Loucy (cell line): ENCODE data around the gene MAP2.

Experiments used
- H2AFZ ChIP-seq: fragments of 200-600 bp; sonication (generic); 2 replicates; pipeline ENCODE4 v1.6.0; 2016; ENCODE audit warnings: antibody characterized with exemption, mild to moderate bottlenecking, low read length, moderate library complexity
- H3F3A ChIP-seq: fragments of 200-600 bp; 2 replicates; pipeline ENCODE4 v1.6.0; 2016; ENCODE audit warnings: antibody characterized with exemption, low read depth, mild to moderate bottlenecking
- H3K27me3 ChIP-seq: fragments of 200-600 bp; sonication (generic); 2 replicates; pipeline ENCODE4 v1.6.1; 2014; ENCODE audit warnings: low read length, mild to moderate bottlenecking; ENCODE audit not compliant: insufficient read depth, poor library complexity, severe bottlenecking
- H3K36me3 ChIP-seq: fragments of 200-600 bp; sonication (generic); 2 replicates; pipeline ENCODE4 v1.6.1; 2016; ENCODE audit warnings: low read length; ENCODE audit not compliant: insufficient read depth
- H3K4me1 ChIP-seq: fragments of 200-600 bp; sonication (generic); 2 replicates; pipeline ENCODE4 v1.5.1; 2014; ENCODE audit warnings: low read length, mild to moderate bottlenecking; ENCODE audit not compliant: insufficient read depth, poor library complexity, severe bottlenecking
- H3K4me2 ChIP-seq: fragments of 200-600 bp; sonication (generic); 2 replicates; pipeline ENCODE4 v1.6.0; 2014; ENCODE audit warnings: antibody characterized with exemption, low read length, low read depth, mild to moderate bottlenecking; ENCODE audit not compliant: poor library complexity, severe bottlenecking
- H3K4me3 ChIP-seq: fragments of 200-600 bp; sonication (generic); 2 replicates; pipeline ENCODE4 v1.5.1; 2014; ENCODE audit warnings: low read length, mild to moderate bottlenecking, mixed read lengths; ENCODE audit not compliant: poor library complexity, severe bottlenecking
- H3K79me2 ChIP-seq: fragments of 200-600 bp; sonication (generic); 2 replicates; pipeline ENCODE4 v1.6.1; 2014; ENCODE audit warnings: low read length; ENCODE audit not compliant: insufficient read depth
- H3K9ac ChIP-seq: fragments of 200-600 bp; sonication (generic); 2 replicates; pipeline ENCODE4 v1.6.0; 2014; ENCODE audit warnings: mild to moderate bottlenecking, low read depth, low read length, moderate library complexity; ENCODE audit not compliant: poor library complexity, severe bottlenecking
- H3K9me2 ChIP-seq: fragments of 200-600 bp; sonication (generic); replicated peaks from 2 replicates; pipeline ENCODE4 v1.6.1; 2016; ENCODE audit warnings: low read depth, low read length, mixed read lengths
- H3K9me3 ChIP-seq: fragments of 200-600 bp; sonication (generic); 2 replicates; pipeline ENCODE4 v1.6.1; 2014; ENCODE audit warnings: mild to moderate bottlenecking, antibody characterized with exemption, low read length, low read depth; ENCODE audit not compliant: insufficient read depth
- H4K20me1 ChIP-seq: fragments of 200-600 bp; sonication (generic); 2 replicates; pipeline ENCODE4 v1.6.0; 2014; ENCODE audit warnings: antibody characterized with exemption, low read length, mild to moderate bottlenecking; ENCODE audit not compliant: insufficient read depth, poor library complexity, severe bottlenecking
- CTCF ChIP-seq: fragments of 200-600 bp; sonication (generic); conservative IDR thresholded peaks from 2 replicates; pipeline ENCODE4 v1.5.1; 2014; ENCODE audit warnings: mild to moderate bottlenecking, antibody characterized with exemption, low read length
- EZH2phosphoT487 ChIP-seq: fragments of 200-600 bp; IDR thresholded peaks from 2 replicates; pipeline ENCODE4 v1.6.1; 2018; ENCODE audit warnings: antibody characterized with exemption, mild to moderate bottlenecking, moderate library complexity, borderline replicate concordance

The MAP2 gene

GRCh38 chr2:209411296-209411695 lies 12.6 kb upstream of the MAP2 start:
- Histone ChIP-seq H3K36me3 (no peaks in the 10 kb centered on the region), H3K4me2 (no peak overlapping the region), H3K9me3 (no peaks in the 10 kb centered on the region), H3K4me1 (no peaks in the 10 kb centered on the region), H3K9me2 (no peaks in the 10 kb centered on the region), H3K4me3 (no peak overlapping the region), H4K20me1 (no peaks in the 10 kb centered on the region), H3K27me3 (no peaks in the 10 kb centered on the region), H3K79me2 (no peaks in the 10 kb centered on the region), H3K9ac (no peak overlapping the region), H3F3A (no peaks in the 10 kb centered on the region), H2AFZ (no peak overlapping the region)
- TF ChIP-seq EZH2phosphoT487 (no peak), CTCF (no peak)

- Histone ChIP-seq H3K4me2 (no peak overlapping the region), H2AFZ (no peak overlapping the region), H3K79me2 (no peaks in the 10 kb centered on the region), H3K9me3 (no peaks in the 10 kb centered on the region), H3K4me1 (no peaks in the 10 kb centered on the region), H3K4me3 (no peak overlapping the region), H4K20me1 (no peaks in the 10 kb centered on the region), H3F3A (no peaks in the 10 kb centered on the region), H3K9ac (no peak overlapping the region), H3K36me3 (no peaks in the 10 kb centered on the region), H3K27me3 (no peaks in the 10 kb centered on the region), H3K9me2 (no peaks in the 10 kb centered on the region)
- TF ChIP-seq CTCF (no peak), EZH2phosphoT487 (no peak)
Observed at GRCh38 chr2:209411718-209412117, 12.1 kb upstream of the MAP2 start.

GRCh38 chr2:209413311-209414014 lies 10.4 kb upstream of the MAP2 start:
- Histone ChIP-seq H3K9me3 (no peaks in the 10 kb centered on the region), H3K4me1 (no peaks in the 10 kb centered on the region)

More at GRCh38 chr2:209413311-209414014, 10.4 kb upstream of the MAP2 start:
- Histone ChIP-seq H3K36me3 (no peaks in the 10 kb centered on the region), H3K79me2 (no peaks in the 10 kb centered on the region), H3F3A (no peaks in the 10 kb centered on the region), H3K27me3 (no peaks in the 10 kb centered on the region), H2AFZ (no peak overlapping the region), H3K4me2 (no peak overlapping the region), H3K4me3 (no peak overlapping the region), H3K9ac (no peak overlapping the region), H4K20me1 (no peaks in the 10 kb centered on the region), H3K9me2 (no peaks in the 10 kb centered on the region)
- TF ChIP-seq CTCF (no peak), EZH2phosphoT487 (no peak)
